CD4-positive, alpha-beta T cell (primary cell): ENCODE data around the gene TDRD1. TPM values are rescaled to one million over a fixed set of nuclear protein-coding genes. Genes with fewer than 3 reads are reported as not detected.

Experiments used
- ATAC-seq: fragments of 200-7000 bp; cut with Tn5 transposase; one replicate; pipeline ENCODE4 v1.10.0; 2022; ENCODE audit warnings: mild to moderate bottlenecking; ENCODE audit not compliant: poor library complexity
- CTCF ChIA-PET: fragments of 350-600 bp; sonication (Branson Sonifier 250); formaldehyde crosslinking; loops from one replicate; lab custom pipeline; 2021; ENCODE audit warnings: antibody characterized with exemption, inconsistent platforms; lab: Charles Lee
- POLR2A ChIA-PET: fragments of 350-600 bp; sonication (Branson Sonifier 250); formaldehyde crosslinking; loops from one replicate; lab custom pipeline; 2021; ENCODE audit warnings: antibody characterized with exemption, inconsistent platforms; lab: Charles Lee
- DNase-seq, 14 experiments: peaks; one replicate each; pipeline ENCODE4 v3.0.0-alpha.2; 2013 to 2020; ENCODE audit warnings: mixed read lengths in 2 of 14
- H3K27ac ChIP-seq, 2 donors: one replicate each; pipeline versions ENCODE4 v1.5.1 to v1.7.0; 2013; ENCODE audit warnings: low read length in 2 of 2, low read depth in 1 of 2, mild to moderate bottlenecking in 1 of 2
- H3K27me3 ChIP-seq, 2 experiments: 1 replicate in 1 of 2; 2 replicates in 1 of 2; pipeline versions ENCODE4 v1.6.1 to v1.7.0; 2013; ENCODE audit warnings: low read length in 2 of 2, control low read depth in 1 of 2, mild to moderate bottlenecking in 1 of 2, moderate library complexity in 1 of 2; ENCODE audit not compliant: insufficient read depth in 2 of 2, control insufficient read depth in 1 of 2
- H3K36me3 ChIP-seq: one replicate; pipeline ENCODE4 v1.6.1; 2013; ENCODE audit warnings: low read length, control low read depth; ENCODE audit not compliant: insufficient read depth
- H3K4me1 ChIP-seq: one replicate; pipeline ENCODE4 v1.6.1; 2013; ENCODE audit warnings: low read length, control low read depth; ENCODE audit not compliant: insufficient read depth
- H3K4me3 ChIP-seq: one replicate; pipeline ENCODE4 v1.5.1; 2013; ENCODE audit warnings: mild to moderate bottlenecking, low read length, moderate library complexity
- H3K9me3 ChIP-seq, 2 experiments: 1 replicate in 1 of 2; 2 replicates in 1 of 2; pipeline versions ENCODE4 v1.6.1 to v1.7.0; 2013; ENCODE audit warnings: low read length in 2 of 2, mild to moderate bottlenecking in 2 of 2, control low read depth in 1 of 2, moderate library complexity in 1 of 2; ENCODE audit not compliant: control insufficient read depth in 1 of 2, insufficient read depth in 1 of 2
- H3K27ac Mint-ChIP-seq: one replicate; pipeline ENCODE4 v1.8.0; 2020; ENCODE audit warnings: mixed read lengths
- H3K27me3 Mint-ChIP-seq: one replicate; pipeline ENCODE4 v1.8.0; 2021; ENCODE audit warnings: mixed read lengths
- H3K36me3 Mint-ChIP-seq: one replicate; pipeline ENCODE4 v1.8.0; 2021; ENCODE audit warnings: low read depth, mixed read lengths
- H3K4me1 Mint-ChIP-seq: one replicate; pipeline ENCODE4 v1.8.0; 2021; ENCODE audit warnings: low read depth, mixed read lengths
- H3K4me3 Mint-ChIP-seq: one replicate; pipeline ENCODE4 v1.8.0; 2020; ENCODE audit warnings: mild to moderate bottlenecking, mixed read lengths
- H3K9me3 Mint-ChIP-seq: one replicate; pipeline ENCODE4 v1.8.0; 2020; ENCODE audit warnings: mixed read lengths
- CTCF ChIP-seq: fragments of 200-600 bp; IDR thresholded peaks from one replicate; pipeline ENCODE4 v1.8.0; 2022; ENCODE audit warnings: antibody characterized with exemption, mild to moderate bottlenecking
- intact Hi-C, 2 experiments: fragments of 100-400 bp; cut with DNase I in 1 of 2; cut with micrococcal nuclease in 1 of 2; formaldehyde crosslinking; loops; one replicate each; pipeline versions ENCODE4 v1.15.1 to v1.9.0; 2023 to 2025; cut with DNase I, micrococcal nuclease
- total RNA-seq, 174 experiments: library from RNA in 2 of 174; stranded (reverse) in 2 of 174; gene quantifications; one replicate each; pipeline ENCODE4 v1.2.3 and lab custom pipeline; 2021 to 2026

The TDRD1 gene
- total RNA-seq, 2 experiments from 2014 or later: not detected

DNA sequence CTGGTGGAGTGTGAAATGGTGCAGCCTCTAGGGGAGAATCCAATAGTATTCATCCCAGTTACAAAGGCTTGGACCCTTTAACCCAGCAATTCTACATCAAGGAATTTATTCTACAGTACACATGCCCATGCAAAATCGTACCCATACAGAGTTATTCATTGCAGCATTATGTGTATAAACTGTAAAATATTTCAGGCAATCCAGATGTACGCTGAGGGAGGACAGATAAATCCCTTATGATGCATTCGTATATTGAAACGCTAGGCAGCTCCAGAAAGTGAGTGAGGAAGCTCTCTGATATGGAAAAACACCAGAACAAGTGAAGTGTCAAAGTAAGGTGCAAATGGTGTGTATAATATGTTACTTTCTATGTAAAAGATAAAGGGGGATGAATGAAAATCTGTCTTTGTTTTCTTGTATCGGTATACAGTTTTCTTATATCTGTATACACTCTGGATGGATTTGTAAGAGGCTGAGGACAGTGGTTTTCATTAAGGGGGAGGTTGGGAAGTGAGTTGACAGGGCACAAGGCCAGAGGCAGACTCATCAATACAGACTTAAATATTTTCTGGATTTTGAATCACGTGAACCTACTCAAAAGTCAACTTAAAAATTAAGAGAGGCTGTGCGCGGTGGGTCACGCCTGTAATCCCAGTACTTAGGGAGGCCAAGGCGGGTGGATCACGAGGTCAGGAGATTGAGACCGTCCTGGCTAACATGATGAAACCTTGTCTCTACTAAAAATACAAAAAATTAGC is 77.0 kb downstream of the TDRD1 start:
- H3K27ac Mint-ChIP-seq: no peak overlapping the region
- H3K9me3 ChIP-seq: no peaks in the 10 kb centered on the region
- ATAC-seq: no peak

GRCh38 chr10:114256822-114257221 is 77.7 kb downstream of the TDRD1 start:
- no peak overlapping the region for H3K27ac ChIP-seq
- ATAC-seq (no peak), DNase-seq (no peak)
- Mint-ChIP-seq H3K27me3 (no peaks in the 10 kb centered on the region), H3K9me3 (no peaks in the 10 kb centered on the region), H3K4me1 (peaks cover 7% of the 10 kb centered on the region), H3K36me3 (no peaks in the 10 kb centered on the region), H3K27ac (no peak overlapping the region), H3K4me3 (no peak overlapping the region)
- POLR2A ChIA-PET: no interaction called here
- H3K36me3 ChIP-seq: no peaks in the 10 kb centered on the region
- no peak overlapping the region for H3K4me3 ChIP-seq
- CTCF ChIA-PET: no interaction called here
- no peaks in the 10 kb centered on the region for H3K27me3 ChIP-seq
- intact Hi-C loops: no loop called here
- H3K9me3 ChIP-seq: no peaks in the 10 kb centered on the region
- no peak for TF ChIP-seq CTCF
- H3K4me1 ChIP-seq: no peaks in the 10 kb centered on the region

More for the DNA sequence above, 77.0 kb downstream of the TDRD1 start:
- CTCF ChIA-PET: no interaction called here
- DNase-seq: no peak
- Histone ChIP-seq H3K27me3 (no peaks in the 10 kb centered on the region), H3K4me3 (no peak overlapping the region), H3K36me3 (no peaks in the 10 kb centered on the region), H3K27ac (no peak overlapping the region), H3K4me1 (no peaks in the 10 kb centered on the region)
- intact Hi-C loops: no loop called here
- no peaks in the 10 kb centered on the region for H3K36me3 Mint-ChIP-seq
- H3K4me1 Mint-ChIP-seq: peaks cover 7% of the 10 kb centered on the region
- no peaks in the 10 kb centered on the region for H3K27me3 Mint-ChIP-seq
- POLR2A ChIA-PET: no interaction called here
- no peak for TF ChIP-seq CTCF
- H3K9me3 Mint-ChIP-seq: no peaks in the 10 kb centered on the region
- no peak overlapping the region for H3K4me3 Mint-ChIP-seq

- DNase-seq: no peak
- Mint-ChIP-seq H3K27me3 (no peaks in the 10 kb centered on the region), H3K27ac (no peak overlapping the region), H3K4me1 (peaks cover 7% of the 10 kb centered on the region), H3K36me3 (no peaks in the 10 kb centered on the region), H3K9me3 (no peaks in the 10 kb centered on the region), H3K4me3 (no peak overlapping the region)
- POLR2A ChIA-PET: interaction anchor here (1.1 kb wide), 1 partner anchor 83 kb away, joined by 7 read pairs; the partner anchor contains the start of gene CCDC186
- ATAC-seq: no peak
- Histone ChIP-seq H3K27ac (no peak overlapping the region), H3K27me3 (no peaks in the 10 kb centered on the region), H3K9me3 (no peaks in the 10 kb centered on the region), H3K36me3 (no peaks in the 10 kb centered on the region), H3K4me3 (no peak overlapping the region), H3K4me1 (no peaks in the 10 kb centered on the region)
- TF ChIP-seq CTCF: no peak
- CTCF ChIA-PET: no interaction called here
- intact Hi-C loops: no loop called here
Observed at GRCh38 chr10:114257498-114257897, 78.3 kb downstream of the TDRD1 start.
